Measurements from ENCODE around the gene CENPN. TPM values are rescaled to one million over a fixed set of nuclear protein-coding genes. Genes with fewer than 3 reads are reported as not detected.

Gene CENPN
- total and polyA plus RNA-seq, 8 donors, result 12.3 to 31.0 (median 18.9) TPM

DNA sequence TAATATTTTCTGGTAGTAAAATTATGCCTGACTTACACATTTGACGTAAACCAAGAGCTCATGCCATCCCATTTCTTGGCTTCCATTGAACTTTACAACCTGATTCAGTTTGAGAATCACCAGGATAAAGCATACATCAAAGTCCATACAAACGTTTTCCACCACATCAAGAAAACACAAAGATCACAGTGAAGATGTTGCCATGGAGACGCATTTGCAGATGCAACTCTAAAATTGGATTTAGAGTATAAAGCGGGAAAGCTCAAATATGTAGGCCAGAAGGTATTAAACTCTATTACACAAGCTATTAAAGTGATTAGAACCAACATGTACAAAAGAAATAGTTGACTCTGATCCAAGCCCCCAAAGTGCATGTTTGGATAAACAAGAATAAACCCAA lies 59.7 kb downstream of the CENPN start:
- intact Hi-C loops (cut with DNase I), result no loop called here
- no peak for TF ChIP-seq CTCF (IDR thresholded peaks at IDR 0.05)
- Histone ChIP-seq H3K27me3 (no peaks in the 10 kb centered on the region), H3K36me3 (no peaks in the 10 kb centered on the region), H3K4me3 (no peak overlapping the region), H3K27ac (no peak overlapping the region), H3K4me1 (no peaks in the 10 kb centered on the region), H3K9me3 (no peaks in the 10 kb centered on the region)
- ATAC-seq (no peak), DNase-seq (no peak)

- intact Hi-C loops (cut with DNase I), result no loop called here
- Histone ChIP-seq H3K36me3 (no peaks in the 10 kb centered on the region), H3K4me3 (no peak overlapping the region), H3K27ac (no peak overlapping the region), H3K4me1 (no peaks in the 10 kb centered on the region), H3K9me3 (no peaks in the 10 kb centered on the region), H3K27me3 (no peaks in the 10 kb centered on the region)
- no peak for TF ChIP-seq CTCF (IDR thresholded peaks at IDR 0.05)
- ATAC-seq, result no peak
- DNase-seq, result no peak
Measured at GRCh38 chr16:81067166-81067565, 60.2 kb downstream of the CENPN start.

DNA sequence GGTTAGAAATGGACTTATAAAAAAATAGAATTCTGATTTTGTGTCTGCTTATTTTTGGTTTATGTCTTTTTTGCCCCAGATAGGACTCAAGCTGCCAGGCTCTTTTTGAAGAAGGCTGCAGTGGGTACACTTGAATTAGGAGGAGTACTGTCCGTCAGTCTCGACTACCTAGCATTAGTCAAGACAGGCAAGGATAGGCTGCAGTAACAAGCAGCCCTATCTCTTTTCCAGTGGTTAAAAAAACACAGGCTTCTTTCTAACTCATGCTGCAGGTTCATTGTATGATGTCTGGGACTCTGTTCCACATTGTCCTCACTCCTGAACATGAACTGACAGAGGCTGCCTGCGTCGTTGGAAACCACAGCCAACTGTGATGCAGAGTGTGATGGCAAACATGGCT lies 62.0 kb downstream of the CENPN start:
- no peaks in the 10 kb centered on the region for H3K4me1 ChIP-seq
- ATAC-seq, result no peak
- no peak for TF ChIP-seq CTCF (IDR thresholded peaks at IDR 0.05)
- intact Hi-C loops (cut with DNase I), result no loop called here
- H3K4me3 ChIP-seq, result no peak overlapping the region
- H3K27ac ChIP-seq, result no peak overlapping the region
- no peak for DNase-seq
- H3K27me3 ChIP-seq, result no peaks in the 10 kb centered on the region
- no peaks in the 10 kb centered on the region for H3K36me3 ChIP-seq
- H3K9me3 ChIP-seq, result no peaks in the 10 kb centered on the region

- H3K9me3 ChIP-seq, result no peaks in the 10 kb centered on the region
- H3K27ac ChIP-seq, result no peak overlapping the region
- H3K36me3 ChIP-seq, result no peaks in the 10 kb centered on the region
- no peak for ATAC-seq
- no peak overlapping the region for H3K4me3 ChIP-seq
- DNase-seq, result no peak
- no peak for TF ChIP-seq CTCF (IDR thresholded peaks at IDR 0.05)
- peaks cover 0 to under 1% of the 10 kb centered on the region in 2 donors for H3K4me1 ChIP-seq
- intact Hi-C loops (cut with DNase I), result no loop called here
- H3K27me3 ChIP-seq, result no peaks in the 10 kb centered on the region
Measured at GRCh38 chr16:81070979-81071378, 64.0 kb downstream of the CENPN start.

- DNase-seq (no peak), ATAC-seq (no peak)
- H3K27ac ChIP-seq, result no peak overlapping the region
- intact Hi-C loops (cut with DNase I), result no loop called here
- H3K36me3 ChIP-seq, result no peaks in the 10 kb centered on the region
- H3K4me3 ChIP-seq, result no peak overlapping the region
- H3K27me3 ChIP-seq, result no peaks in the 10 kb centered on the region
- no peaks in the 10 kb centered on the region for H3K9me3 ChIP-seq
- TF ChIP-seq CTCF (IDR thresholded peaks at IDR 0.05), result no peak
- H3K4me1 ChIP-seq, result peaks cover 0 to 6% of the 10 kb centered on the region in 2 donors
Measured at GRCh38 chr16:81071805-81072204, 64.8 kb downstream of the CENPN start.
